ENCODE data around the gene TOR4A.
"Not testable (repeated sequence)": the region's sequence is repeated elsewhere in the genome, so short reads cannot be mapped to it uniquely, and the experiment has no call there.

Gene TOR4A

DNA sequence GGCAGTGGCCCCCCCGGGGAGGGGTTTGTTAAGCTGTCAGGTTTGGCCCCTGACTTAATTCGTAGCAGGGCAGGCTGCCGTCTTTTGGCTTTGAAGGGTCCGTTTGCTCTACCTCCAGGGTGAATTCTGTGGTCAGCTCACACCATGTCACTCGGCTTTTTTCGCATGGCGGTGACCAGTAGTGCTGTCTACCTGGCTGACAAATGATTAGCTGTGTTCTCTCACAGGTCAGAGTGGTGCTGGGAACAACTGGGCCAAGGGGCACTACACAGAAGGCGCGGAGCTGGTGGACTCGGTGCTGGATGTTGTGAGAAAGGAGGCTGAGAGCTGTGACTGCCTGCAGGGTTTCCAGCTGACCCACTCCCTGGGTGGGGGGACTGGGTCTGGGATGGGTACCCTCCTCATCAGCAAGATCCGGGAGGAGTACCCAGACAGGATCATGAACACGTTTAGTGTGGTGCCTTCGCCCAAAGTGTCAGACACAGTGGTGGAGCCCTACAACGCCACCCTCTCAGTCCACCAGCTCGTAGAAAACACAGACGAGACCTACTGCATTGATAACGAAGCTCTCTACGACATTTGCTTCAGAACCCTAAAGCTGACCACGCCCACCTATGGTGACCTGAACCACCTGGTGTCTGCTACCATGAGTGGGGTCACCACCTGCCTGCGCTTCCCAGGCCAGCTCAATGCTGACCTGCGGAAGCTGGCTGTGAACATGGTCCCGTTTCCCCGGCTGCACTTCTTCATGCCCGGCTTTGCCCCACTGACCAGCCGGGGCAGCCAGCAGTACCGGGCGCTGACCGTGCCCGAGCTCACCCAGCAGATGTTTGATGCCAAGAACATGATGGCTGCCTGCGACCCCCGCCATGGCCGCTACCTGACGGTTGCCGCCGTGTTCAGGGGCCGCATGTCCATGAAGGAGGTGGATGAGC is 35.0 kb upstream of the TOR4A start:
- peak overlapping the region; percentile 51 for H3K27ac Mint-ChIP-seq
- DNase-seq, result no peak
- H3K4me3 Mint-ChIP-seq, result peak overlapping the region; percentile 89
- no peaks in the 10 kb centered on the region for H3K9me3 Mint-ChIP-seq
- H3K4me1 Mint-ChIP-seq, result peaks cover 60% of the 10 kb centered on the region
- TF ChIP-seq, protein P1, sequence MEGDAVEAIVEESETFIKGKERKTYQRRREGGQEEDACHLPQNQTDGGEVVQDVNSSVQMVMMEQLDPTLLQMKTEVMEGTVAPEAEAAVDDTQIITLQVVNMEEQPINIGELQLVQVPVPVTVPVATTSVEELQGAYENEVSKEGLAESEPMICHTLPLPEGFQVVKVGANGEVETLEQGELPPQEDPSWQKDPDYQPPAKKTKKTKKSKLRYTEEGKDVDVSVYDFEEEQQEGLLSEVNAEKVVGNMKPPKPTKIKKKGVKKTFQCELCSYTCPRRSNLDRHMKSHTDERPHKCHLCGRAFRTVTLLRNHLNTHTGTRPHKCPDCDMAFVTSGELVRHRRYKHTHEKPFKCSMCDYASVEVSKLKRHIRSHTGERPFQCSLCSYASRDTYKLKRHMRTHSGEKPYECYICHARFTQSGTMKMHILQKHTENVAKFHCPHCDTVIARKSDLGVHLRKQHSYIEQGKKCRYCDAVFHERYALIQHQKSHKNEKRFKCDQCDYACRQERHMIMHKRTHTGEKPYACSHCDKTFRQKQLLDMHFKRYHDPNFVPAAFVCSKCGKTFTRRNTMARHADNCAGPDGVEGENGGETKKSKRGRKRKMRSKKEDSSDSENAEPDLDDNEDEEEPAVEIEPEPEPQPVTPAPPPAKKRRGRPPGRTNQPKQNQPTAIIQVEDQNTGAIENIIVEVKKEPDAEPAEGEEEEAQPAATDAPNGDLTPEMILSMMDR (IDR thresholded peaks at IDR 0.05), result no peak
- peaks cover 15% of the 10 kb centered on the region for H3K36me3 Mint-ChIP-seq (ENCODE audit: low read depth)
- peaks cover 8% of the 10 kb centered on the region for H3K27me3 Mint-ChIP-seq (ENCODE audit: low read depth, poor library complexity)

DNA sequence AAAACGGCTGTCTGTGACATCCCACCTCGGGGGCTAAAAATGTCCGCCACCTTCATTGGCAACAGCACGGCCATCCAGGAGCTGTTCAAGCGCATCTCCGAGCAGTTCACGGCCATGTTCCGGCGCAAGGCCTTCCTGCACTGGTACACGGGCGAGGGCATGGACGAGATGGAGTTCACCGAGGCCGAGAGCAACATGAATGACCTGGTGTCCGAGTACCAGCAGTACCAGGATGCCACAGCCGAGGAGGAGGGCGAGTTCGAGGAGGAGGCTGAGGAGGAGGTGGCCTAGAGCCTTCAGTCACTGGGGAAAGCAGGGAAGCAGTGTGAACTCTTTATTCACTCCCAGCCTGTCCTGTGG is 34.3 kb upstream of the TOR4A start:
- not testable (repeated sequence) for H3K9me3 Mint-ChIP-seq, DNase-seq
- H3K36me3 Mint-ChIP-seq (ENCODE audit: low read depth), result peaks cover 15% of the 10 kb centered on the region
- H3K4me1 Mint-ChIP-seq, result peaks cover 59% of the 10 kb centered on the region
- H3K27ac Mint-ChIP-seq, result peak overlapping the region; percentile 36
- H3K4me3 Mint-ChIP-seq, result peak overlapping the region; percentile 89
- H3K27me3 Mint-ChIP-seq (ENCODE audit: low read depth, poor library complexity), result peaks cover 10% of the 10 kb centered on the region

DNA sequence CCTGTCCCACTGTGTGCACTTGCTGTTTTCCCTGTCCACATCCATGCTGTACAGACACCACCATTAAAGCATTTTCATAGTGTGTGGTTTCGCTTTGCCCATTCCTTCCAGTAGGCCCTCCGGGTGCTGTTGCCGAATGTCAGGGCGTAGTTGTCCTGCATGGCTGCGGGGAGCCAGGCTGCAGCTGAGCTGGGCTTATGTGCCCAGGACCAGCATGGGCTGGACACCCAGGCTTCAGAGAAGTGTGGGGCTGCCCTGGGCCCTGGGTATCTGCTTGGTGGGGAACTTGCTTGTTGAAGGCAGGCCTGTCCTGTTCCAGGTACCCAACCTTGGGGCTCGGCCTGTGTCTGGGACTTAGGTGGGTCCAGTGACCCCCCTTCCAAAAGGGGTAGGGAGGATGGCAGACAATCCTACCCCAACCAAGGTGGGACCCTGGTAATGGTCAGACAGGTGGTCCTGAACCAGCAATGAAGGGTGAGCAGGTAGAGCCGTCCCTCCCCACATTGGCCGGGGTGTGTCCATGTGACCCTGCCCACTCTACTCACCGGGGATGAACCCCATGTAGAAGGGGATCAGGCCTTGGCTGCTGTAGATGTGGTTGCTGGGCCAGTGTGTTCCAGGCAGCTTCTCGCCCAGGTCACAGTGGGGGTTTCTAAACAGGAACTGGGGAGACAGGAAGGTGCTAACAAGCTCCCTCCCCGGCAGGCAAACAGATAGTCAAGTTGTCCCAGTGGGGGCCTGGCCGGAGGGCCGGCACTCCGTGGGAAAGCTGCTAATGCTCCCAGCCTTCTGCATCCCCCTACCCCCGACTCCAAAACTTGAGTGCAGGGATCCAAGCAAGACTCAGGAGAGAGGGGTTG is 33.7 kb upstream of the TOR4A start:
- Mint-ChIP-seq H3K36me3 (ENCODE audit: low read depth) (peaks cover 15% of the 10 kb centered on the region), H3K27me3 (ENCODE audit: low read depth, poor library complexity) (peaks cover 10% of the 10 kb centered on the region), H3K4me3 (peak overlapping the region; percentile 89), H3K27ac (peak overlapping the region; percentile 22), H3K9me3 (no peaks in the 10 kb centered on the region), H3K4me1 (peaks cover 53% of the 10 kb centered on the region)
- DNase-seq, result no peak
- TF ChIP-seq, protein P1 (IDR thresholded peaks at IDR 0.05), result no peak

DNA sequence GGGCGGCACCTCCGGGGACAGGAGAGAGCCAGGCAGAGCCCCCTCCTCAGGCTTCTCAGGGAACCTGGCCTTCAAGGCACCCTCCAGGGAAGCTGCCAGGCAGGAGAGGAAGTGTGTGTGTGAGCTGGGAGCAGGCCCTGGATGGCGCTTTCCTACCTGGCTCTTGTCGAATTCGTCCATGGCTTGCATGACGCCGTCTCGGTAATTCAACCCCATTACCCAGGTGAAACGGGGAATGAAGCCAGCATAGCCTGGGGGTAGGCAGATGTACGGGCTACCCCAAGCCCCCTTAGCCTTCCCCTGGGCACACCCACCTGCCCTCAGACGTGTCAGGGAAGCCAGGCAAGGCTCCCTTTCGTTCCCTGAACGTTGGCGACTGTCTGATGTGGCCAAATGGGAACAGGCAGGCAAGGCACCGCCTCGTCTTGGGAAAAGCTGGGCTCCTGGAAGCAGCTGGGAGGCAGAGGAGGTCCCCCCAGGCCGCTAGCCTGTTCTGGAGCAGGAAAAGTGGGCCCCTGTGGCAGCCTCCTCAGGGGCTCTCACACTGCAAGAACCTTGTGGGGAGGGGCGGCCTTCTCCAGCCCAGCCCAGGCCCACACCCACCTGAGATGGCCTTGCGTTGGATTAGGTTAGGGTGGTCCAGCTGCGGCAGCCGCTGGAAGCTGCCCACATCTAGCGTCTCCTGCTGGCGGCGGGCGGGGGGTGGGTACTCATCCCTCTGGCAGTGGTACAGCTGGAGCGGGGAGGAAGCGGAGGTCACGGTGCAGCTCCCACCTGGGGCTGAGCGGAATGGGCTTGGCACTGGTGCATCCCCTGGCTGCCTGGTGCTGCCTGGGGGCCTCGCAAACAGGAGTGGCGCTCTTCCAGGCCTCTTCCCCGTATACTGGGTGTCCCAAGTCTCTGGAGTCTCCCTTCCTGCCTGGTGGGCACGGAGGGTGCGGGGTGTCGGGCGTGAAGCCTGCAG is 32.8 kb upstream of the TOR4A start:
- Mint-ChIP-seq H3K27ac (peak overlapping the region; percentile 22), H3K36me3 (ENCODE audit: low read depth) (peaks cover 15% of the 10 kb centered on the region), H3K27me3 (ENCODE audit: low read depth, poor library complexity) (peaks cover 10% of the 10 kb centered on the region), H3K9me3 (no peaks in the 10 kb centered on the region), H3K4me1 (peaks cover 50% of the 10 kb centered on the region), H3K4me3 (no peak overlapping the region)
- no peak for DNase-seq
- TF ChIP-seq, protein P1 (IDR thresholded peaks at IDR 0.05), result no peak

DNA sequence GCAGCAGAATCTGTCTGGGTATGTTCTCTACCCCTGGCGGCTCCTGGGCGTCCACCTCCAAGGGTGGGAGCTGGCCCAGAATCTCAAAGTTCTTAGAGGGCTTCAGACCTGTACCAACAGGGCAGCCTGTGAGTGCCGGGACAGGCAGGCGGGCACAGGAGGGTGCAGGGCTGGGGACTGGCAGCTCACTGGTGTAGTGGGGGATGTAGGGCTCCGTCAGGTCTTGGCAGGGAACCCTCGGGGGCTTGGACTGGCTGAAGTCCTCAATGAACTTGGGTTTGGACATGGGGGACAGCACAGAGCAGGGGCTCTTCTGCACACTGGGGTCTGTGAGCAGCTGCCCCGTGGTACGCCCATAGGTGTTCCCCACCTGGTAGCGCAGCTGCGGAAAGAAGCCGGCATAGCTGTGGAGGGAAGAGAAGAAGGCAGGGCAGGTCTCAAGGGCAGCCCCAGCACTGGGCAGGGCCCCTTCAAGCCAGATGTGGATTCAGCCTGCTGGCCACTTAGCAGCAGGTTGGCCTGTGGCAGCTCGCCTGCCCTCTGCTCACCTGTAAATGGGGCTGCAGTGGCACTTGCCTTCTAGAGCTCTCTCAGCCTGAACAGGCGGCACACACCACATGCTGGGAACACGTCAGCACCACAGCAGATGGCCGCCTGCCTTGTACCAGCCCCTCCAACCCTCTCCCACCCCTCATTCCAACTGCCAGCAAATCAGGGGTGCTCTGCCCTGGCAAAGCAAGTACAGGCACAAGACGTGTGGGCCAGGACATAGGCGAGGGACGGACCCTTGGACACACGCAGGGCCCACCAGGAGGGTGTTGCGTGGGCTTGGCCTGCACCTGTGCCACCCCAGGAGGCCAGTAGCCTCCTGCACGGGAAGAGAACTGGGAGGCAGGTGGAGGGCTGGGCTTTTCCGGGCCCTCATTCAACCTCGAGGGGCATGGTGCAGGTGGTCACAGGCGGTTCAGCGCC is 31.8 kb upstream of the TOR4A start:
- TF ChIP-seq, protein P1 (IDR thresholded peaks at IDR 0.05), result no peak
- peaks cover 15% of the 10 kb centered on the region for H3K36me3 Mint-ChIP-seq (ENCODE audit: low read depth)
- no peaks in the 10 kb centered on the region for H3K9me3 Mint-ChIP-seq
- no peak overlapping the region for H3K27ac Mint-ChIP-seq
- H3K4me3 Mint-ChIP-seq, result no peak overlapping the region
- no peak for DNase-seq
- H3K4me1 Mint-ChIP-seq, result peaks cover 54% of the 10 kb centered on the region
- H3K27me3 Mint-ChIP-seq (ENCODE audit: low read depth, poor library complexity), result peaks cover 10% of the 10 kb centered on the region

Data from nephron progenitor cell (in vitro differentiated cells).